ENCODE measurements around the gene TATDN2.

TATDN2 gene

DNA sequence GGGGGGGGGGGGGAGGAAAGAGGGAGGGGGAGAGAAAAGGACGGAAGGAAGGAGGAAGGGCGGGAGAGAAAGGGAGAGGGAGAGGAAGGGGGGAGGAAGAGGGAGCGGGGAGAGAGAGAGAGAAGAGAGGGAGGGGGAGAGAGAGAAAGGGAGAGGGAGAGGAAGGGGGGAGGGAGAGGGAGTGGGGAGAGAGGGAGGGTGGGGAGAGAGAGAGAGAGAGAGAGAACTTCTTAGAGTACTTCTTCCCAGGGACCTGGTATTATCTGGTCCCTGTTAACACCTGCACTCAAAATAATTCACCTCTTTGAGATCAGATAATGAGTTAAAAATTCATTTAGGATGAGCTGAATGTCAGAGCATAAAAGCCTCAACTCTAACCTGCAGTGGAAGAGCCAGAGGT is 71.5 kb downstream of the TATDN2 start:
- in situ Hi-C loops (cut with MboI; ENCODE audit: low pct_unique_long_range_greater_than_20kb, low sequenced_read_pairs, unreplicated experiment), result no loop called here
- no peak for DNase-seq (ENCODE audit: low spot score)
- TF ChIP-seq CTCF (IDR thresholded peaks at IDR 0.05; ENCODE audit: extremely low read depth, insufficient read depth, missing control alignments), result no peak

DNA sequence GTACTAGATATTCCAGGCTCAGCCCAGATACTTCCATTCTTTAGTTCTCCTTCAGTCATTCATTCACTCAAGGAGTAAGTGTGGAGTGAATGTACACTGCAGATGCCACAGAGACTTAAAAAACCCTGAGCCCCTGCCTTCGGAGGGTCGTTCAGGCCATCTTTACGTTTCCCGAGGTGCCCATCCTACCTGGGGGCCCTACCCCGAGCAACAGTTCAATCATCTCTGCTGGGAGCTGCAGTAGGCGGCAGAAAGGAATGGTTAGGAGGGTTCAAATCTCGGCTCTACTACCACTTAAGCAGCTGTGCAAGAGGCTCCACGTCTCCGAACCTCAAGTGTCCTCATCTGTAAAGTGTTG is 72.0 kb downstream of the TATDN2 start:
- in situ Hi-C loops (cut with MboI; ENCODE audit: low pct_unique_long_range_greater_than_20kb, low sequenced_read_pairs, unreplicated experiment), result no loop called here
- TF ChIP-seq CTCF (IDR thresholded peaks at IDR 0.05; ENCODE audit: extremely low read depth, insufficient read depth, missing control alignments), result no peak
- no peak for DNase-seq (ENCODE audit: low spot score)

GRCh38 chr3:10321630-10322351 is 73.5 kb downstream of the TATDN2 start:
- in situ Hi-C loops (cut with MboI; ENCODE audit: low pct_unique_long_range_greater_than_20kb, low sequenced_read_pairs, unreplicated experiment), result no loop called here
- DNase-seq (ENCODE audit: low spot score), result no peak
- no peak for TF ChIP-seq CTCF (IDR thresholded peaks at IDR 0.05; ENCODE audit: extremely low read depth, insufficient read depth, missing control alignments)

- peak; percentile 59 for TF ChIP-seq CTCF (IDR thresholded peaks at IDR 0.05; ENCODE audit: extremely low read depth, insufficient read depth, missing control alignments)
- no peak for DNase-seq (ENCODE audit: low spot score)
- in situ Hi-C loops (cut with MboI; ENCODE audit: low pct_unique_long_range_greater_than_20kb, low sequenced_read_pairs, unreplicated experiment), result no loop called here
Observed at GRCh38 chr3:10322352-10322710, 74.1 kb downstream of the TATDN2 start.

- in situ Hi-C loops (cut with MboI; ENCODE audit: low pct_unique_long_range_greater_than_20kb, low sequenced_read_pairs, unreplicated experiment), result loop anchor here (25.0 kb wide), 1 partner anchor 410 kb away; no protein-coding TSS in a partner anchor
- DNase-seq (ENCODE audit: low spot score), result no peak
Observed at GRCh38 chr3:10327592-10327991, 79.3 kb downstream of the TATDN2 start.

DNA sequence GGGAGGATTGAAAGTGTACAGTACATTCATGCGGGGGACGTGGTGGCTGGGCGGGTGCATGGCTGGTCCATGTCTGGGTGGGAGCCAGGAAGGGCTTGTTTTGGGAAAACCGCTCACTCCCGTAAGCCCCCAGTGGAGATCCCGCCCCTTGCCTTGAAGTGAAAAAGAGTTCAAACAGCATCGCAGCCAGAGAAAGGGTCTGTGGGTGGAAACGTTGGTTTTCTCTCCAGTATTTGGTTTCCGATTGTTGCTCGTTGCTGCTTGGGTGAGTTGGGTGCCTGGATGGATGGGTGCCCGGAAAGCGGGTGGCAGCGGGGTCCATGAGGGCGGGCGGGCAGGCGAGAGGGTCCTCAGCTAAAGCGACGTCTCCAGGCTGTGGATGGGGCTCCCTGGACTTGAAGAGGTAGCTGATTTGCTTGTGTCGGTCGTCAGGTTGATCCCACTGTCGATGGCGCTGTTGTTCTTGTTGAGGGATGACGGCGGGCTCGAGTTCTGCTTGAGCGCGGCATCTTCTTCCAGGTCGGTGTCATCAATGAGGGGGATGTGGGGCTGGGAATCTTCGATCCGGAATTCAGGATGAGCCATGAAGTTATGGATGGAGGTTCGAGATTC is 80.3 kb downstream of the TATDN2 start:
- in situ Hi-C loops (cut with MboI; ENCODE audit: low pct_unique_long_range_greater_than_20kb, low sequenced_read_pairs, unreplicated experiment), result loop anchor here (25.0 kb wide), 1 partner anchor 409 kb away; no protein-coding TSS in a partner anchor
- no peak for DNase-seq (ENCODE audit: low spot score)
- TF ChIP-seq CTCF (IDR thresholded peaks at IDR 0.05; ENCODE audit: extremely low read depth, insufficient read depth, missing control alignments), result no peak

More at GRCh38 chr3:10327592-10327991, 79.3 kb downstream of the TATDN2 start:
- TF ChIP-seq CTCF (IDR thresholded peaks at IDR 0.05; ENCODE audit: extremely low read depth, insufficient read depth, missing control alignments), result no peak
